Measurements from ENCODE around the gene USP40. TPM values are rescaled to one million over a fixed set of nuclear protein-coding genes. Genes with fewer than 3 reads are reported as not detected.

USP40 gene
- total RNA-seq, 1 experiment from 2014 or later = 34.9 TPM

DNA sequence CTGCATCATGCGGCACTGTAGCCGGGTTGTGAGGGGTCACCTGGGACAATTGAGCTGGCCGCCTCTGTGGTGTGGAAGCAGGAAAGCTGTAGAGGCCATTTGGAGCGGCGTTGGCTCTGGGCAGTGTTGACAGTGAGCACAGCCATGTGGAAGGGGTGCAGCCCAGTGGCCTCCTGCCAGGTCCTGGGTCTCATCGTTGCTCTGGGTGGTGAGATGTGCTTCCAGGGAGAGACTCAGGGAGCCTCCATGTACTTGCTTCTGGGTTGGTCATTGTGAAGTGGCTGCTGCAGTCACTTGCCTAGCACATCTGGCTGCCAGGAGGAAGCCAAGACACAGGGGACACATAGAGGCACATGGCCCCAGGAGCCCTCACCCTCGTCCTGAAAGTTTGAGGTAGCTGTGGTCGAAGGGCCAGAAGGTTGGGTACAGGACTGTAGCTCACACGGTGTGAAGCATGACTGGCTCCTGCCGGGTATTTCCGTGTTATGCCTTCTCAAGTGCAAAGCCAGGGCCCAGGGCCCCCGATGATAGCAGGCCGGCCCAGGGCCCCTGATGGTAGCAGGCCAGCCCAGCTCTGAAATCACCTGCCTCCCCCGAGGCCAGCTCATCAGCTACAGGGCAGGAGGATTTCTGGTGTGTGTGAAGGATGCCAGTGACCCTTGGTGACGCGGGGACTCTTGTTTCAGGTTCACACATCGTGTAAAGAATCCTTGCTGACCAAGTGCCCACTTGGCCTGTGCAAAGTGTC is 129.7 kb downstream of the USP40 start (continued):
- no peak for TF ChIP-seq ELF1 (IDR thresholded peaks at IDR 0.05; ENCODE audit: borderline replicate concordance, low read depth)
- TF ChIP-seq, protein P1, sequence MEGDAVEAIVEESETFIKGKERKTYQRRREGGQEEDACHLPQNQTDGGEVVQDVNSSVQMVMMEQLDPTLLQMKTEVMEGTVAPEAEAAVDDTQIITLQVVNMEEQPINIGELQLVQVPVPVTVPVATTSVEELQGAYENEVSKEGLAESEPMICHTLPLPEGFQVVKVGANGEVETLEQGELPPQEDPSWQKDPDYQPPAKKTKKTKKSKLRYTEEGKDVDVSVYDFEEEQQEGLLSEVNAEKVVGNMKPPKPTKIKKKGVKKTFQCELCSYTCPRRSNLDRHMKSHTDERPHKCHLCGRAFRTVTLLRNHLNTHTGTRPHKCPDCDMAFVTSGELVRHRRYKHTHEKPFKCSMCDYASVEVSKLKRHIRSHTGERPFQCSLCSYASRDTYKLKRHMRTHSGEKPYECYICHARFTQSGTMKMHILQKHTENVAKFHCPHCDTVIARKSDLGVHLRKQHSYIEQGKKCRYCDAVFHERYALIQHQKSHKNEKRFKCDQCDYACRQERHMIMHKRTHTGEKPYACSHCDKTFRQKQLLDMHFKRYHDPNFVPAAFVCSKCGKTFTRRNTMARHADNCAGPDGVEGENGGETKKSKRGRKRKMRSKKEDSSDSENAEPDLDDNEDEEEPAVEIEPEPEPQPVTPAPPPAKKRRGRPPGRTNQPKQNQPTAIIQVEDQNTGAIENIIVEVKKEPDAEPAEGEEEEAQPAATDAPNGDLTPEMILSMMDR (IDR thresholded peaks at IDR 0.05 in 2 of 3, conservative IDR thresholded peaks at IDR 0.05 in 1 of 3; ENCODE audit: borderline replicate concordance in 1 of 3, insufficient read depth in 1 of 3, low read depth in 2 of 3, low read length in 2 of 3) = no peak
- TF ChIP-seq SRF (IDR thresholded peaks at IDR 0.05; ENCODE audit: low read depth) = no peak

DNA sequence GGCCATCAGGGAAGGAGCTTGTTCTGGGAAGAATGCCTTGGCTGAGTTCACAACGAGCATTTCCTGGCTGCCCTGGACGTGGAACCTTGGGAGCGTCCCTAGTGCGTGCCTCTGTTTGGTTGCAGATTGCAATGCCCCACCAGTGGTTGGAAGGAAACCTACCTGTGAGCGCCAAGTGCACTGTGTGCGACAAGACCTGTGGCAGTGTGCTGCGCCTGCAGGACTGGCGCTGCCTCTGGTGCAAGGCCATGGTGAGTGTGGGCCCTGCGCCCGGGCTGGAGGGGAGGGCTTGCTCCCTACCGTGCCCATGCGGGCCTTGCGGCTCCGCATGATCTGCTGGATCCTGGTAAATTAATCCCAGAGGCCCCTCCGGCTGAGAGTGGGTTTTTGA is 130.4 kb downstream of the USP40 start:
- Histone ChIP-seq H3K9me3 (ENCODE audit: control insufficient read depth in 1 of 2, insufficient read depth in 1 of 2, low read depth in 1 of 2, low read length in 2 of 2) (no peaks in the 10 kb centered on the region), H3K79me2 (ENCODE audit: insufficient read depth, low read length) (peaks cover 34% of the 10 kb centered on the region; the same call in 1 of the 2 replicates), H2AFZ (ENCODE audit: low read depth, low read length, poor library complexity, severe bottlenecking) (no peak overlapping the region), H3K27ac (ENCODE audit: low read depth, low read length) (no peak overlapping the region), H3K9me2 (ENCODE audit: insufficient read depth) (no peaks in the 10 kb centered on the region), H4K20me1 (ENCODE audit: insufficient read depth) (no peaks in the 10 kb centered on the region), H3K4me3 (replicated peaks in 1 of 2; ENCODE audit: low read depth in 1 of 2, low read length in 2 of 2) (no peak overlapping the region), H3K4me1 (ENCODE audit: control insufficient read depth in 1 of 2, insufficient read depth in 2 of 2, low read length in 2 of 2) (no peaks in the 10 kb centered on the region), H3K36me3 (ENCODE audit: control insufficient read depth in 1 of 2, insufficient read depth in 2 of 2, low read length in 2 of 2) (peaks cover 13 to 21% of the 10 kb centered on the region in 2 experiments; a peak in 3 of 4 replicates), H3K4me2 (ENCODE audit: low read length) (no peak overlapping the region), H3K27me3 (ENCODE audit: insufficient read depth, low read length) (no peaks in the 10 kb centered on the region), H3K9ac (ENCODE audit: low read length) (no peak overlapping the region)
- ChIA-PET CTCF (no interaction called here), POLR2A (no interaction called here), RAD21 (ENCODE audit: low non-redundant PET in 1 of 2, low total read pairs in 2 of 2, uncharacterized antibody in 2 of 2, unreplicated experiment in 2 of 2) (no interaction called here)
- no peak for TF ChIP-seq SRF (IDR thresholded peaks at IDR 0.05; ENCODE audit: low read depth)
- intact Hi-C loops (cut with micrococcal nuclease) = no loop called here
- BruUV-seq (replicated peaks) = no TSS peak
- DNase-seq (ENCODE audit: low read depth, low spot score) = no peak
- ATAC-seq = no peak

Measured in HCT116 (cell line).